HG02970 (cell line): ENCODE data around the gene SLC6A2.

Experiments used
- ATAC-seq: cut with Tn5 transposase; IDR thresholded peaks from one replicate; pipeline ENCODE4 v1.9.1; 2021; ENCODE audit warnings: mild to moderate bottlenecking, moderate library complexity, moderate number of reproducible peaks; ENCODE audit not compliant: unreplicated experiment, low FRiP score

Gene SLC6A2

DNA sequence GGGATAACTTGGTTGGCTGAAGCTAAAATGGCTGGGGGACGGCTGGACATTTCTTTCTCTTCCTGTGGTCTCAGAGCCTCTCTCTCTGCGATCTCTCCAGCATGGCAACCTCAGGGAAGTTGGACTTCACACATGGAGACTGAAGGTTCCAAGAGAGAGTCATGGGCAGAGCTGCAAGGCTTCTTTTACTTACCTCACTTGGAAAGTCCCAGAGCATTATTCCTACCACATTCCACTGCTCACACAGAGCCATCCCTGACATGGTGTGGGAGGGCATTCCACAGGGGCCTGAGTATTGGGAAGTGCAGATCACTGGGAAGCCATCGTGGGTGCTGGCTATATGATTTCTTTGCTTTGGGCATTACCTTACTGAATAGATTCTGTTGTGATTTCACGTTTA, 9.8 kb upstream of the SLC6A2 start:
- no peak for ATAC-seq

DNA sequence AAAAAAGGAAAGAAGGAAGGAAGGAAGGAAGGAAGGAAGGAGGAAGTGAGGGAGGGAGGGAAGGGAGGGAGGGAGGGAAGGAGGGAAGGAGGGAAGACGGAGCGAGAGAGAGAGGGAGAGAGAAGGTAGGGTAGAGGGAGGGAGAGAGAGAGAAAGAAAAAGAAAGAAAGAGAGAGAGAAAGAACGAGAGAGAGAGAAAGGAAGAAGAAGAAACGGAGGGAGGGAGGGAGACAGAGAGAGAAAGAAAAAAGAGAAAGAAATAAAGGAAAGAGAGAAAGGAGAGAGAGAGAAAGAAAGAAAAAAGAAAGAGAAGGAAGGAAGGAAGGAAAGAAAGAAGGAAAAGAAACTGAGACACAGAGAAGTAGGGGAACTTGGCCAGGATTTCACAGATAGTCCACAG, 8.4 kb upstream of the SLC6A2 start:
- no peak for ATAC-seq

DNA sequence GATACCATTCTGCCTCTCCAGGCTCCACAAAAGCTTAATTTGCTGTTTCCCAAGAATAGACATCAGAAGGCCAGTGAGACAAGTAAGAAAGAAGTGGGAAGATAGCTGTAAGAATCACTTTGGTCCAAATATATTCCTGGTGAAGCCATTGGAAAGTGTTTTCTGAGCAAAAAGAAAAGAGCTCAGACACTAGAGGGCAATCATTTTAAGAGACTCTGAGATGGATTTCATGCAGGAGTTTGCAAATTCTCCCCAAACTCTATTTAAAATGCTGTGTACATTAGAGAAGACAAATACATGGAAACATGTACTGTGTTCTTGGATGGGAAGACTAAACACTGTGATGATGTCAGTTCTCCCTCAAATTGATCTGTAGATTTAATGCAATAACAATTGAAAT, 8.0 kb upstream of the SLC6A2 start:
- no peak for ATAC-seq

GRCh38 chr16:55651841-55652824, 3.7 kb upstream of the SLC6A2 start:
- ATAC-seq, result no peak

- no peak for ATAC-seq
Observed at GRCh38 chr16:55653106-55653505, 2.7 kb upstream of the SLC6A2 start.

DNA sequence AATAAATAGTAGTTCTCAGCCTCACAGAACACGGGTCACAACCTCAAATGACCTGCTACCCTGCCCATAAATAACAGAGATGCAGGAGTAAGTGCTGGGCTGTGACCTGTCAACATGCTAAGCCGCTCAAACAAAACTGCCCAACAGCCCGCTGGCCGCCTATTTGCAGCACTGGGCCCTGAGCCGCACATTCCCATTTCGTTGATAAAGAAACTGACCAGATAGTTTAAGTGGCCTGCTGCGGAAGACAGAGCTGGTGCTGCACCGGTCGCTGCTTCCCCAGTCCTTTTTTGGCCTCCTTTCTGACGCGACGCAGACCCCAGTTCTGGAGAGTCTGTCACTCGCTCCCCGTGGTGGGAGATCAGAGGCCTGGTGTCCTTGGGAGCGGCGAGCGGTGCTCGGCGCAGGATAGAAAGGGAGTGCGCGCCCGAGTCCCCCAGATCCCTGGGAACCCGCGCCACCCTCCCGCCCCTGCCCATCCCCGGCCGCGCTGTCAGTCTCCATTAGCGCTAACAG, 349 bp upstream of the SLC6A2 start:
- ATAC-seq, result no peak

- ATAC-seq, result no peak
Observed at GRCh38 chr16:55656691-55657092, 904 bp downstream of the SLC6A2 start.

GRCh38 chr16:55657616-55658015, 1.8 kb downstream of the SLC6A2 start:
- ATAC-seq, result no peak

DNA sequence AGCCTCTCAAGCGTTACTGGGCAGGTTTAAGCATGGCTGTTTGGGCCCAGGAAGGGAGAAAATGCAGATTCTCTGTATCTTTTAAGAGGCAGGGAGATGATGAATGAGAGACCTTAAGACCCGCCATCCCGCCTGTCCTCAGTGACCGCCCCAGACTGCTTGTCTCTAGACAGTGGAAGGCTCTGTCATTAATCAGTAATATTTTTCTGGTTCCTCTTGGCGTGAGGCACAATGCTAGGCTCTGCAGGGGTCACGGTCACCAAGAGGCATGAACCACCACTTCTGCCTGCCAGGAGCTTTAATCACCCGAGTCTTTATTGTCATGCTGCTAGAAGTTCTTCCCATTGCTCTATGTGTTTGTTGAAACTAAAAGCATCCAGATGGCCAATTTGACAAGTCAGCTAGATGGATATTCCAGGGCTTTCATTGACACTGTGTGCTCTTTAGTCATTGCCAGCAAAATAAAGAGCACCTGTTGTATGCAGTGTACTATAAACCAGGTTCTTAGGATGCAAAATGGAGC, 3.2 kb downstream of the SLC6A2 start:
- no peak for ATAC-seq

DNA sequence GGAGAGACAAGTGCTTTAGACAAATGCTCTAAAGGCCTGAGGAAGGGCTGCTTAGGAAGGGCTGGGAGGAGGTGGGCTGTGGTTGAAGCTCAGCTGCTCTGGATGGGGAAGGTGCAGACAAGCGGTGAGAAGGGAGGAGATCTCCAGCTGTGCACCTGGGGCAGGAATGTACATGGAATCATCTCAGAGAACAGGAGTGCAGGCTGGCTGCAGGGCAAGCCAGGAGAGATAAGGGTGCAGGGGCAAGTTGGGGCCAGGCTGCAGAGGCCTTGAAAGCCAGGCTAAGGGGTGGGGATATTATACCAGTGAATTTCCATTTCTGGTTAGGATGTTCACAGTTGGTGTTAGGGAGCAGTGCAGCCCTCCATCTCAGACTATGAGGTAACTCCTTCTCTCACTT, 4.2 kb downstream of the SLC6A2 start:
- ATAC-seq, result no peak

- ATAC-seq, result no peak
Observed at GRCh38 chr16:55660828-55661227, 5.0 kb downstream of the SLC6A2 start.

DNA sequence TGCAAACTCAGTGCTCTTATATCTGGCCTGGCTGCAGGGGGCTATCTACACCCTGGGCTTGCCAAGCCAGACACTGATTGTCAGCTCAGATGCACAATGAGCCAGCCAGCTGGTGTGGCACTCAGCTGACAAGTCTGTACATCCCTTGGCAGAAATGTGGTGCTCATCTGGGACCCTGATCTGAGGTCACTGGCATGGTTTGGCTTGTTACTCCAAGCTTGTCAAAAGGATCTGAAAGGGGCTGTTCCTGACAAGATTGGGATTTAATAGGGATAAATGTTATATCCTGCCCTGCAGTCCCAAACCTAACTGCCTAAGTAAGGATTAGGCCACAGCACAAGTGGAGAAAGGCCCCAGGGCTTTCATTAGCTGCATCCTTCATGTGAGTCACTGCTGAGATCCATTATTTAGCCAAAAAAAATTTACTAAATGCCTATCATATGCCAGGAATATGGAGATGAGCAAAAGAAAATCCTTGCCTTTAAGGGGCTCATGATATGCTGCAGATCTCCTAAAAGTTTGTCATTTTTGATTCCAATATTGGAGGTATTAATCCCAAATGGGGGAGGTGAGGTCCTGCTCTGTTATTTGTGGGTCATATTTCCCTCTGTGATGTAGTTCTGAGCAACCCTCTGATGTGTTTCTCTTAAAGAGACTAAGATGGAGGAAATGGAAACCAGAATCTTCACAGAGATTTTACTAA, 6.3 kb downstream of the SLC6A2 start:
- ATAC-seq, result no peak

- ATAC-seq, result no peak
Observed at GRCh38 chr16:55662644-55663031, 6.8 kb downstream of the SLC6A2 start.

DNA sequence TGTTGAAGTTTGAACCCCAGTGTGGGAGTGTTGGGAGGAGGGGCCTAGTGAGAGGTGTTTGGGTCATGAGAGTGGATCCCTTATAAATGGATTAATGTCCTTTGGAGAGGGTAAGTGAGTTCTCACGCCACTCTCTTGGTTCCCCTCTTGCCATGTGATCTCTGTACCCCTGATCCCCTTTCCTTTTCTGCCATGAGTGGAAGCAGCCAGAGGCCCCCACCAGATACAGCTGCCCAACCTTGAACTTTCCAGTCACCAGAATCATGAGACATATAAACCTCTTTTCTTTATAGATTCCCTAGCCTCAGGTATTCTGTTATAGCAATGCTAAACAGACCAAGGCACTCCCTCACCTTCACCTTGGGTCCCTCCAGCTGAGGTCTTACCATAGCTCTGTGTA, 7.4 kb downstream of the SLC6A2 start:
- no peak for ATAC-seq

DNA sequence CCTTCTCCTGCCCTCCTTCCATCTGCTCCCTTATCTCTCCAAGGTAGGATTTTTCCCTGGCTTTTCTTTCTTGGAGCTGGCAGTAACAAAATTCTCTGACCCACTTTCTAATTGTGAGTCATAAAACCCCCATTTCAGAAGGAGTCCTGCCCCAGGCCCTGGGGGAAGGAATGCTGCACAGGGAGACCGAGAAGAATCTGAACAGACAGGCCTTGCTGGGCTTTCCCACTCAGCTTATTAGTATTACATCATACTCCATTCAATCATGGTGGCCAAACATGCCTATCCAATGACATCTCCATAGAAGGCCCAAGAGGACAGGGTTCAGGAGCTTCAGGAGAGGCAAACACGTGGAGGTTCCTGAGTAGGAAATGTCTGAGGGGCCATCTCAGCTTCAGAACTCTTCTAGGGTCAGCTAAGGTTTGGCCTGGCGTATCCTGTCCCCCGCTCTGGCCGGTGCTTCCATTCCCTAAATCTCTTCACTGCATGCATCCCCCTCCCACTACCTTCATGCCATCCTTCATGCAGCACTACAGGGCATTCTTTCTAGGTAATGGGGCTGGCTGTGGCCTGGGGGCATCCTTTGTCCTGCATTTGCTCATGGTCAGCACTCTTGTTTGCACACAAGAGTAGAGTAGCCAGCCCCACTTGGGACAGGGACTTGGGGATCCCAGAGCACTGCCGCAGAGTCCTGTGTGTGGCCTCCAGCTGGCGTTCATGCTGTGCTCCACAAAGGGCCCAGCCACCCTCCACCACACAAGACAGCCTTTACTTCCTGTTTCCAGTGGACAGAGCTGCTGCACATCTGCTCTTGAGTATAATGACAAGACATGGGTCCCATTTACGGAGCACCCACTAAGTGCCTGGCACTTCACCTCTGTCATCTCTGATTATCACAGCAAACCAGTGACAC, 8.2 kb downstream of the SLC6A2 start:
- no peak for ATAC-seq

DNA sequence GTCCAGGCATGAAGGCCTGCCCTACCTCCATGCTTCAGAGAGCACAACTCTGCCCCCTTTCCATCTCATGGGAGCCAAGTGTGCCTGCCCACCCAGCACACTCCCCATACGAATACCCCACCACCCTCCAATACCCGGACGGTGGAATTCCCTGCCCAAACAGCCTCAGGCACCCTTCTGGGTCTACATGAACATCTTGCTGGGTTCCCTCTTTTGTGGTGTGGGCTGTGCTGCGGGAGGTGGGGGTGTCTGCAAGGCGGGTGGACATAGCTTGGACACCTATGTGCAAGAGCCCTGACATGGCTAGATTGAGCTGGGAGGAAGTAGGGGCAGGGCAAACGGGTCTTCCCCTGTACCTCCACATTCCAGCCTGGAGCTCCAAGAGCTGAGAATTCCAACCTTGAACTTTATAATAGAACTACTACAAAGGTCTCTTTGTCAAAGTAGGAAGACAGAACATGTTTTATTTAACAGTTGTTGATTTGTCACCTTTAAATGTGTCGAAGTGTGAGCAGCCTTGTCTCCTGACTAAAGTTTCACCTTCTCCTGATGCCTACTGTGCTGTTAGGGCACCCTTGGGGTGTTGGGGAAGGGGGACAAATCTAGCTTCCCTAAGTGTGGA, 9.1 kb downstream of the SLC6A2 start:
- ATAC-seq, result no peak

DNA sequence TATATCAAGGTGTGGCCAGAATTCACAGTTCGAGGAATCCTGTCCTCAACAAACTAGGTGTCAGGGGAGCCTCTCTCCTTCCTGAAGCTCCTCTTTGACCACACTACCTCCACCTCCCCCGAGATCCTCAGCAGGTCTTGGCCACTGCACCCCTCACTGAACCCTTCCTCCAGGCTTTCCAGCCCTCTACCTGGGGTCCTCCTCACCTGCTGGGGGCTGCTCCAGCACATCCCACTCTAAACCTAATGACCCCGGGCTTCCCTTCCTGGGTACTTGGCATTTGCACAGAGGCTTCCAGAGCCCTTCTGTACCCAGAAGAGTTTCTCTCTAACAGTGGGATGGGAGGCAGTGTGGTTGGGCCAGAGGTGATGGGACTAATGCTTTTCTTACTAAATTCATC, 9.7 kb downstream of the SLC6A2 start:
- no peak for ATAC-seq

DNA sequence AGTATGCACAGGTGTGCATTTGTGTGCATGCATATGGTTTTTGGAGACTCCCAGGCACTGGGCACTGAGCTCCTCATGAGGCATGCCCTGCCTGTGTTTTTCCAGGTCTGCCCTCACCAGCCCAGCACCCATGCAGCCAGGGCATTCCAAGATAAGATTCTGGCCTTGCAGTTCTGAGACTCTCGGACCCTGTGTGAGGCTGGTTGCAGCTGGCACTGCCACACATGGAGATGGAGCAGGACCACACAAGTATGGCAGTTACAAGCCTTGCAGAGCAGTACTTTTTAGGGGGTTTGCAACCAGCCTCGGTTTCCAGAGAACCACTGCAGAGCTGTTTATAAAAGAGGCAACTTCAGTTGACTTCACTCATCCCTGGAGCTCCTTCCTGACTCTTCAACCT, 10.2 kb downstream of the SLC6A2 start:
- no peak for ATAC-seq

- no peak for ATAC-seq
Observed at GRCh38 chr16:55667753-55668152, 12.0 kb downstream of the SLC6A2 start.
